HCT116 (cell line): ENCODE data around the gene ANGPT4. TPM values are rescaled to one million over a fixed set of nuclear protein-coding genes. Genes with fewer than 3 reads are reported as not detected.

Source experiments
- ATAC-seq: fragments of 200-7000 bp; cut with Tn5 transposase; 2 replicates; pipeline ENCODE4 v1.9.1; 2020; ENCODE audit warnings: mild to moderate bottlenecking, moderate library complexity
- BruUV-seq: library from RNA; stranded (reverse); fragments of 400-500 nt; replicated peaks from 2 replicates; lab custom pipeline; 2021; lab: Mats Ljungman, UMichigan
- CTCF ChIA-PET: fragments of 300-600 bp; sonication (Branson Sonifier 250); formaldehyde crosslinking; loops from one replicate; lab custom pipeline; 2021; ENCODE audit warnings: antibody characterized with exemption; lab: Charles Lee
- POLR2A ChIA-PET: fragments of 300-600, 350-600 bp; sonication (Branson Sonifier 250); formaldehyde crosslinking; loops from one replicate; lab custom pipeline; 2021; ENCODE audit warnings: antibody characterized with exemption; lab: Charles Lee
- RAD21 ChIA-PET, 2 experiments: fragments of 300-600 bp; sonication (Branson Sonifier 250); formaldehyde crosslinking; loops; one replicate each; lab custom pipeline; 2023; ENCODE audit warnings: low total read pairs in 2 of 2; ENCODE audit not compliant: uncharacterized antibody in 2 of 2, unreplicated experiment in 2 of 2, low non-redundant PET in 1 of 2; lab: Charles Lee
- DNase-seq: peaks from one replicate; pipeline ENCODE4 v3.0.0-alpha.2; 2010; ENCODE audit warnings: low read depth, low spot score
- H2AFZ ChIP-seq: fragments of 200-600 bp; shearing (Covaris generic), sonication (generic); 2 replicates; pipeline ENCODE4 v1.6.1; 2017; ENCODE audit warnings: low read depth, mixed run types, mixed read lengths, antibody characterized with exemption, low read length; ENCODE audit not compliant: poor library complexity, severe bottlenecking
- H3K27ac ChIP-seq: 2 replicates; pipeline ENCODE4 v1.5.1; 2012; ENCODE audit warnings: low read depth, low read length
- H3K27me3 ChIP-seq: fragments of 200-600 bp; sonication (generic); 2 replicates; pipeline ENCODE4 v1.6.1; 2016; ENCODE audit warnings: mixed run types, low read length, mixed read lengths; ENCODE audit not compliant: insufficient read depth
- H3K36me3 ChIP-seq, 2 experiments: fragments of 200-500 bp in 1 of 2; fragments of 200-600 bp in 1 of 2; sonication (Bioruptor generic) in 1 of 2; sonication (generic) in 1 of 2; 2 replicates each; pipeline versions ENCODE4 v1.5.1 to v1.6.1; 2014 to 2016; ENCODE audit warnings: low read length in 2 of 2, inconsistent platforms in 1 of 2, mixed read lengths in 1 of 2, mixed run types in 1 of 2; ENCODE audit not compliant: insufficient read depth in 2 of 2, control insufficient read depth in 1 of 2
- H3K4me1 ChIP-seq, 2 experiments: fragments of 200-600 bp in 1 of 2; sonication (generic) in 1 of 2; 2 replicates each; pipeline versions ENCODE4 v1.5.1 to v1.6.1; 2012 to 2017; ENCODE audit warnings: low read length in 2 of 2, inconsistent platforms in 1 of 2, mild to moderate bottlenecking in 1 of 2, mixed read lengths in 1 of 2, mixed run types in 1 of 2, moderate library complexity in 1 of 2; ENCODE audit not compliant: insufficient read depth in 2 of 2, control insufficient read depth in 1 of 2
- H3K4me2 ChIP-seq: fragments of 200-600 bp; sonication (generic); 2 replicates; pipeline ENCODE4 v1.6.1; 2017; ENCODE audit warnings: mixed run types, low read length, mixed read lengths
- H3K4me3 ChIP-seq, 2 experiments: fragments of 200-600 bp in 1 of 2; sonication (generic) in 1 of 2; replicated peaks in 1 of 2; 2 replicates each; pipeline ENCODE4 v1.5.1; 2011 to 2016; ENCODE audit warnings: low read length in 2 of 2, control low read depth in 1 of 2, low read depth in 1 of 2, mild to moderate bottlenecking in 1 of 2, mixed read lengths in 1 of 2, mixed run types in 1 of 2
- H3K79me2 ChIP-seq: fragments of 200-600 bp; sonication (generic); 2 replicates; pipeline ENCODE4 v1.6.1; 2017; ENCODE audit warnings: mild to moderate bottlenecking, mixed run types, low read length, moderate library complexity, mixed read lengths; ENCODE audit not compliant: insufficient read depth
- H3K9ac ChIP-seq: fragments of 200-600 bp; sonication (generic); 2 replicates; pipeline ENCODE4 v1.6.1; 2016; ENCODE audit warnings: low read length, mixed read lengths
- H3K9me2 ChIP-seq: fragments of 200-600 bp; sonication (generic), shearing (Covaris generic); 2 replicates; pipeline ENCODE4 v1.6.1; 2017; ENCODE audit warnings: mixed run types, mild to moderate bottlenecking, moderate library complexity; ENCODE audit not compliant: insufficient read depth
- H3K9me3 ChIP-seq, 2 experiments: fragments of 200-500 bp in 1 of 2; fragments of 200-600 bp in 1 of 2; sonication (Bioruptor generic) in 1 of 2; sonication (generic) in 1 of 2; 2 replicates each; pipeline ENCODE4 v1.6.1; 2014 to 2017; ENCODE audit warnings: low read length in 2 of 2, mixed read lengths in 2 of 2, inconsistent platforms in 1 of 2, low read depth in 1 of 2, mild to moderate bottlenecking in 1 of 2, mixed run types in 1 of 2, moderate library complexity in 1 of 2; ENCODE audit not compliant: control insufficient read depth in 1 of 2, insufficient read depth in 1 of 2
- H4K20me1 ChIP-seq: fragments of 200-600 bp; sonication (generic), shearing (Covaris generic); 2 replicates; pipeline ENCODE4 v1.6.1; 2017; ENCODE audit warnings: mixed run types, mild to moderate bottlenecking, moderate library complexity; ENCODE audit not compliant: insufficient read depth
- CEBPB ChIP-seq: IDR thresholded peaks from 2 replicates; pipeline ENCODE4 v1.6.1; 2012; ENCODE audit warnings: low read depth
- CTCF ChIP-seq, 3 experiments: fragments of 200-600 bp in 1 of 3; sonication (generic) in 1 of 3; IDR thresholded peaks in 2 of 3; conservative IDR thresholded peaks in 1 of 3; 2 replicates each; pipeline ENCODE4 v1.5.1; 2012 to 2017; ENCODE audit warnings: low read depth in 2 of 3, low read length in 2 of 3, antibody characterized with exemption in 1 of 3, borderline replicate concordance in 1 of 3, control low read depth in 1 of 3, mild to moderate bottlenecking in 1 of 3, mixed read lengths in 1 of 3, mixed run types in 1 of 3, moderate library complexity in 1 of 3; ENCODE audit not compliant: insufficient read depth in 1 of 3
- JUND ChIP-seq: IDR thresholded peaks from 2 replicates; pipeline ENCODE4 v1.6.1; 2012
- RAD21 ChIP-seq: IDR thresholded peaks from 2 replicates; pipeline ENCODE4 v1.6.1; 2012; ENCODE audit warnings: low read depth, mild to moderate bottlenecking
- SIN3A ChIP-seq: IDR thresholded peaks from 2 replicates; pipeline ENCODE4 v1.6.1; 2012; ENCODE audit warnings: low read depth
- SRF ChIP-seq: IDR thresholded peaks from 2 replicates; pipeline ENCODE4 v1.6.1; 2012; ENCODE audit warnings: low read depth
- ZBTB33 ChIP-seq: IDR thresholded peaks from 2 replicates; pipeline ENCODE4 v1.6.1; 2011; ENCODE audit warnings: mild to moderate bottlenecking, low read length, moderate library complexity; ENCODE audit not compliant: insufficient replicate concordance; ENCODE audit errors: extremely low read depth
- intact Hi-C: fragments of 100-400 bp; cut with micrococcal nuclease; formaldehyde crosslinking; loops from 2 replicates; pipeline ENCODE4 v1.10.0; 2022
- total RNA-seq: library from RNA; stranded (reverse); gene quantifications from one replicate; pipeline ENCODE4 v1.2.1, GENCODE V29; 2021; ENCODE audit not compliant: unreplicated experiment

ANGPT4 gene
- total RNA-seq, 1 experiment from 2014 or later, result not detected

- peaks cover 43% of the 10 kb centered on the region for H3K79me2 ChIP-seq
- peaks cover 8 to 10% of the 10 kb centered on the region in 2 experiments; a peak in 3 of 4 replicates for H3K36me3 ChIP-seq
- peaks cover 26 to 38% of the 10 kb centered on the region in 2 experiments for H3K4me1 ChIP-seq
- ATAC-seq (no peak), DNase-seq (no peak)
- no peaks in the 10 kb centered on the region for H4K20me1 ChIP-seq
- H2AFZ ChIP-seq, result no peak overlapping the region
- ChIA-PET CTCF (interaction anchor here (0.7 to 0.8 kb wide), 2 partner anchors 11 to 576 kb away, joined by 3 to 4 read pairs; partner anchors contain the start of gene FAM110A), RAD21 (no interaction called here), POLR2A (no interaction called here)
- no peaks in the 10 kb centered on the region for H3K9me3 ChIP-seq
- no peaks in the 10 kb centered on the region for H3K27me3 ChIP-seq
- BruUV-seq, result no TSS peak
- peak overlapping the region; percentile 25; the same call in 1 of the 2 replicates for H3K9ac ChIP-seq
- peak overlapping the region; percentile 98 for H3K4me2 ChIP-seq
- H3K4me3 ChIP-seq, result no peak overlapping the region
- TF ChIP-seq JUND (no peak), RAD21 (no peak), CTCF (IDR thresholded peaks at IDR 0.05 in 2 of 3, conservative IDR thresholded peaks at IDR 0.05 in 1 of 3; ENCODE audit: borderline replicate concordance in 1 of 3, insufficient read depth in 1 of 3, low read depth in 2 of 3, low read length in 2 of 3) (no peak), CEBPB (no peak), SRF (no peak)
- no peak overlapping the region; the same call in 1 of the 2 replicates for H3K27ac ChIP-seq
- H3K9me2 ChIP-seq, result no peaks in the 10 kb centered on the region
- intact Hi-C loops, result no loop called here
These were observed 72.2 kb downstream of the ANGPT4 start for GRCh38 chr20:843912-844311.

GRCh38 chr20:842547-842940, 73.6 kb downstream of the ANGPT4 start:
- CTCF ChIA-PET, result interaction anchor here (1.3 kb wide), 1 partner anchor 24 kb away, joined by 4 read pairs; no protein-coding TSS in a partner anchor
- no TSS peak for BruUV-seq
- H3K4me3 ChIP-seq, result peak overlapping the region; percentile 82 to 86
- H3K4me1 ChIP-seq, result peaks cover 26 to 40% of the 10 kb centered on the region in 2 experiments
- H3K27me3 ChIP-seq, result no peaks in the 10 kb centered on the region
- H3K9me2 ChIP-seq, result no peaks in the 10 kb centered on the region
- RAD21 ChIA-PET, result interaction anchor here in 1 of 2 experiments (0.6 kb wide), 1 partner anchor 15 kb away, joined by 3 read pairs; no protein-coding TSS in a partner anchor
- no peak for ATAC-seq
- no peaks in the 10 kb centered on the region for H3K9me3 ChIP-seq
- peaks cover 51% of the 10 kb centered on the region for H3K79me2 ChIP-seq
- no peaks in the 10 kb centered on the region for H4K20me1 ChIP-seq
- intact Hi-C loops, result no loop called here
- POLR2A ChIA-PET, result no interaction called here
- TF ChIP-seq ZBTB33, result no peak
- peak; percentile 48; the same call in 1 of the 2 replicates for TF ChIP-seq SIN3A
- H2AFZ ChIP-seq, result no peak overlapping the region
- H3K36me3 ChIP-seq, result peaks cover 8 to 10% of the 10 kb centered on the region in 2 experiments; a peak in 3 of 4 replicates
- peak overlapping the region; percentile 67 for H3K27ac ChIP-seq
- no peak for DNase-seq
- H3K4me2 ChIP-seq, result peak overlapping the region; percentile 98
- H3K9ac ChIP-seq, result peak overlapping the region; percentile 79
